HCT116 (cell line): Measurements from ENCODE around the gene FHOD3. TPM values are rescaled to one million over a fixed set of nuclear protein-coding genes. Genes with fewer than 3 reads are reported as not detected.

Experiments used
- ATAC-seq: fragments of 200-7000 bp; cut with Tn5 transposase; 2 replicates; pipeline ENCODE4 v1.9.1; 2020; ENCODE audit warnings: mild to moderate bottlenecking, moderate library complexity
- BruUV-seq: library from RNA; stranded (reverse); fragments of 400-500 nt; replicated peaks from 2 replicates; lab custom pipeline; 2021; lab: Mats Ljungman, UMichigan
- CTCF ChIA-PET: fragments of 300-600 bp; sonication (Branson Sonifier 250); formaldehyde crosslinking; loops from one replicate; lab custom pipeline; 2021; ENCODE audit warnings: antibody characterized with exemption; lab: Charles Lee
- POLR2A ChIA-PET: fragments of 300-600, 350-600 bp; sonication (Branson Sonifier 250); formaldehyde crosslinking; loops from one replicate; lab custom pipeline; 2021; ENCODE audit warnings: antibody characterized with exemption; lab: Charles Lee
- RAD21 ChIA-PET, 2 experiments: fragments of 300-600 bp; sonication (Branson Sonifier 250); formaldehyde crosslinking; loops; one replicate each; lab custom pipeline; 2023; ENCODE audit warnings: low total read pairs in 2 of 2; ENCODE audit not compliant: uncharacterized antibody in 2 of 2, unreplicated experiment in 2 of 2, low non-redundant PET in 1 of 2; lab: Charles Lee
- DNase-seq: peaks from one replicate; pipeline ENCODE4 v3.0.0-alpha.2; 2010; ENCODE audit warnings: low read depth, low spot score
- H2AFZ ChIP-seq: fragments of 200-600 bp; shearing (Covaris generic), sonication (generic); 2 replicates; pipeline ENCODE4 v1.6.1; 2017; ENCODE audit warnings: low read depth, mixed run types, mixed read lengths, antibody characterized with exemption, low read length; ENCODE audit not compliant: poor library complexity, severe bottlenecking
- H3K27ac ChIP-seq: 2 replicates; pipeline ENCODE4 v1.5.1; 2012; ENCODE audit warnings: low read depth, low read length
- H3K27me3 ChIP-seq: fragments of 200-600 bp; sonication (generic); 2 replicates; pipeline ENCODE4 v1.6.1; 2016; ENCODE audit warnings: mixed run types, low read length, mixed read lengths; ENCODE audit not compliant: insufficient read depth
- H3K36me3 ChIP-seq, 2 experiments: fragments of 200-500 bp in 1 of 2; fragments of 200-600 bp in 1 of 2; sonication (Bioruptor generic) in 1 of 2; sonication (generic) in 1 of 2; 2 replicates each; pipeline versions ENCODE4 v1.5.1 to v1.6.1; 2014 to 2016; ENCODE audit warnings: low read length in 2 of 2, inconsistent platforms in 1 of 2, mixed read lengths in 1 of 2, mixed run types in 1 of 2; ENCODE audit not compliant: insufficient read depth in 2 of 2, control insufficient read depth in 1 of 2
- H3K4me1 ChIP-seq, 2 experiments: fragments of 200-600 bp in 1 of 2; sonication (generic) in 1 of 2; 2 replicates each; pipeline versions ENCODE4 v1.5.1 to v1.6.1; 2012 to 2017; ENCODE audit warnings: low read length in 2 of 2, inconsistent platforms in 1 of 2, mild to moderate bottlenecking in 1 of 2, mixed read lengths in 1 of 2, mixed run types in 1 of 2, moderate library complexity in 1 of 2; ENCODE audit not compliant: insufficient read depth in 2 of 2, control insufficient read depth in 1 of 2
- H3K4me2 ChIP-seq: fragments of 200-600 bp; sonication (generic); 2 replicates; pipeline ENCODE4 v1.6.1; 2017; ENCODE audit warnings: mixed run types, low read length, mixed read lengths
- H3K4me3 ChIP-seq, 2 experiments: fragments of 200-600 bp in 1 of 2; sonication (generic) in 1 of 2; replicated peaks in 1 of 2; 2 replicates each; pipeline ENCODE4 v1.5.1; 2011 to 2016; ENCODE audit warnings: low read length in 2 of 2, control low read depth in 1 of 2, low read depth in 1 of 2, mild to moderate bottlenecking in 1 of 2, mixed read lengths in 1 of 2, mixed run types in 1 of 2
- H3K79me2 ChIP-seq: fragments of 200-600 bp; sonication (generic); 2 replicates; pipeline ENCODE4 v1.6.1; 2017; ENCODE audit warnings: mild to moderate bottlenecking, mixed run types, low read length, moderate library complexity, mixed read lengths; ENCODE audit not compliant: insufficient read depth
- H3K9ac ChIP-seq: fragments of 200-600 bp; sonication (generic); 2 replicates; pipeline ENCODE4 v1.6.1; 2016; ENCODE audit warnings: low read length, mixed read lengths
- H3K9me2 ChIP-seq: fragments of 200-600 bp; sonication (generic), shearing (Covaris generic); 2 replicates; pipeline ENCODE4 v1.6.1; 2017; ENCODE audit warnings: mixed run types, mild to moderate bottlenecking, moderate library complexity; ENCODE audit not compliant: insufficient read depth
- H3K9me3 ChIP-seq, 2 experiments: fragments of 200-500 bp in 1 of 2; fragments of 200-600 bp in 1 of 2; sonication (Bioruptor generic) in 1 of 2; sonication (generic) in 1 of 2; 2 replicates each; pipeline ENCODE4 v1.6.1; 2014 to 2017; ENCODE audit warnings: low read length in 2 of 2, mixed read lengths in 2 of 2, inconsistent platforms in 1 of 2, low read depth in 1 of 2, mild to moderate bottlenecking in 1 of 2, mixed run types in 1 of 2, moderate library complexity in 1 of 2; ENCODE audit not compliant: control insufficient read depth in 1 of 2, insufficient read depth in 1 of 2
- H4K20me1 ChIP-seq: fragments of 200-600 bp; sonication (generic), shearing (Covaris generic); 2 replicates; pipeline ENCODE4 v1.6.1; 2017; ENCODE audit warnings: mixed run types, mild to moderate bottlenecking, moderate library complexity; ENCODE audit not compliant: insufficient read depth
- CBX3 ChIP-seq: IDR thresholded peaks from 2 replicates; pipeline ENCODE4 v1.6.1; 2012; ENCODE audit warnings: low read depth
- CEBPB ChIP-seq: IDR thresholded peaks from 2 replicates; pipeline ENCODE4 v1.6.1; 2012; ENCODE audit warnings: low read depth
- EGR1 ChIP-seq: IDR thresholded peaks from 2 replicates; pipeline ENCODE4 v1.6.1; 2012; ENCODE audit warnings: low read depth
- ELF1 ChIP-seq: IDR thresholded peaks from 2 replicates; pipeline ENCODE4 v1.6.1; 2012; ENCODE audit warnings: low read depth, borderline replicate concordance
- EZH2 ChIP-seq: fragments of 200-600 bp; sonication (generic); IDR thresholded peaks from 2 replicates; pipeline ENCODE4 v1.6.1; 2017; ENCODE audit warnings: antibody characterized with exemption, mixed run types
- EZH2phosphoT487 ChIP-seq: fragments of 200-600 bp; IDR thresholded peaks from 2 replicates; pipeline ENCODE4 v1.6.1; 2018; ENCODE audit warnings: antibody characterized with exemption, borderline replicate concordance
- JUND ChIP-seq: IDR thresholded peaks from 2 replicates; pipeline ENCODE4 v1.6.1; 2012
- POLR2A ChIP-seq: IDR thresholded peaks from 2 replicates; pipeline ENCODE4 v1.7.0; 2011; ENCODE audit warnings: borderline replicate concordance; ENCODE audit not compliant: insufficient read depth, insufficient read length; ENCODE audit errors: extremely low read depth
- SIN3A ChIP-seq: IDR thresholded peaks from 2 replicates; pipeline ENCODE4 v1.6.1; 2012; ENCODE audit warnings: low read depth
- SRF ChIP-seq: IDR thresholded peaks from 2 replicates; pipeline ENCODE4 v1.6.1; 2012; ENCODE audit warnings: low read depth
- TCF7L2 ChIP-seq: IDR thresholded peaks from 2 replicates; pipeline ENCODE4 v1.7.0; 2011; ENCODE audit warnings: borderline replicate concordance, inconsistent platforms; ENCODE audit not compliant: insufficient read depth, insufficient read length; ENCODE audit errors: extremely low read depth
- YY1 ChIP-seq: IDR thresholded peaks from 2 replicates; pipeline ENCODE4 v1.6.1; 2011; ENCODE audit warnings: low read length, low read depth, moderate library complexity, mild to moderate bottlenecking; ENCODE audit not compliant: insufficient replicate concordance; ENCODE audit errors: extremely low read depth
- ZFX ChIP-seq: fragments of 450-650 bp; IDR thresholded peaks from 2 replicates; pipeline ENCODE4 v1.6.1; 2017
- ZNF274 ChIP-seq: fragments of 200-500 bp; sonication (Bioruptor generic); IDR thresholded peaks from 2 replicates; pipeline ENCODE4 v1.6.1; 2014; ENCODE audit warnings: mild to moderate bottlenecking, low read depth, low read length, inconsistent platforms
- intact Hi-C: fragments of 100-400 bp; cut with micrococcal nuclease; formaldehyde crosslinking; loops from 2 replicates; pipeline ENCODE4 v1.10.0; 2022
- total RNA-seq: library from RNA; stranded (reverse); gene quantifications from one replicate; pipeline ENCODE4 v1.2.1, GENCODE V29; 2021; ENCODE audit not compliant: unreplicated experiment
- TF ChIP-seq, protein P1 (sequence below): IDR thresholded peaks from 2 replicates; pipeline ENCODE4 v1.6.1; 2012
- TF ChIP-seq, protein P2 (sequence below): IDR thresholded peaks from 2 replicates; pipeline ENCODE4 v1.6.1; 2011; ENCODE audit warnings: mild to moderate bottlenecking, low read length, moderate library complexity; ENCODE audit not compliant: insufficient replicate concordance; ENCODE audit errors: extremely low read depth
- TF ChIP-seq, protein P3 (sequence below), 3 experiments: fragments of 200-600 bp in 1 of 3; sonication (generic) in 1 of 3; IDR thresholded peaks in 2 of 3; conservative IDR thresholded peaks in 1 of 3; 2 replicates each; pipeline ENCODE4 v1.5.1; 2012 to 2017; ENCODE audit warnings: low read depth in 2 of 3, low read length in 2 of 3, antibody characterized with exemption in 1 of 3, borderline replicate concordance in 1 of 3, control low read depth in 1 of 3, mild to moderate bottlenecking in 1 of 3, mixed read lengths in 1 of 3, mixed run types in 1 of 3, moderate library complexity in 1 of 3; ENCODE audit not compliant: insufficient read depth in 1 of 3
- TF ChIP-seq, protein P4 (sequence below): IDR thresholded peaks from 2 replicates; pipeline ENCODE4 v1.6.1; 2012; ENCODE audit warnings: low read depth
- TF ChIP-seq, protein P5 (sequence below): IDR thresholded peaks from 2 replicates; pipeline ENCODE4 v1.6.1; 2012

Gene FHOD3
- total RNA-seq, 1 experiment from 2014 or later = 4.0 TPM

DNA sequence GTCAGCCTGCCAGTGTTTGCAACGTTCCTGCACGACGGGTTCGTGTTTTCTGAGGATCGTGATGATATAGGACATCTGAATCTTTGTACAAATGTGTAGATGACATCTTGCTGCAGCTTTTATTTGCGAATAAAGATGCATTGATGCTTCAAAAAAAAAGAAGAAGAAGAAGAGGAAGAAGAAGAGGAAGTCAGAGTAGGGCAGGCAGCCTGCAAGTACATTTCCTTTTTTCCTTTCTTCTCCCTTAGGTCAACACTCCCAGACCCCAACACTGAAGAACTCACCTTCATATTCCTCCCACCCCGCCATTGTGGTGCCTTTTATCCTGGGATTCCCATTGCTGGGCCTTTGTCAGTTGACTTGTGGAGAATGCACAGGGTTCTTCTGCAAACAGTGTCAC, 91.5 kb downstream of the FHOD3 start:
- TF ChIP-seq SIN3A (no peak), EZH2phosphoT487 (no peak), TCF7L2 (no peak), EZH2 (no peak), JUND (no peak), ELF1 (no peak), ZFX (no peak), YY1 (no peak), CEBPB (no peak), SRF (no peak), ZNF274 (no peak), EGR1 (no peak), CBX3 (no peak), POLR2A (no peak)
- TF ChIP-seq, protein P1, sequence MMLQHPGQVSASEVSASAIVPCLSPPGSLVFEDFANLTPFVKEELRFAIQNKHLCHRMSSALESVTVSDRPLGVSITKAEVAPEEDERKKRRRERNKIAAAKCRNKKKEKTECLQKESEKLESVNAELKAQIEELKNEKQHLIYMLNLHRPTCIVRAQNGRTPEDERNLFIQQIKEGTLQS = no peak
- TF ChIP-seq, protein P2, sequence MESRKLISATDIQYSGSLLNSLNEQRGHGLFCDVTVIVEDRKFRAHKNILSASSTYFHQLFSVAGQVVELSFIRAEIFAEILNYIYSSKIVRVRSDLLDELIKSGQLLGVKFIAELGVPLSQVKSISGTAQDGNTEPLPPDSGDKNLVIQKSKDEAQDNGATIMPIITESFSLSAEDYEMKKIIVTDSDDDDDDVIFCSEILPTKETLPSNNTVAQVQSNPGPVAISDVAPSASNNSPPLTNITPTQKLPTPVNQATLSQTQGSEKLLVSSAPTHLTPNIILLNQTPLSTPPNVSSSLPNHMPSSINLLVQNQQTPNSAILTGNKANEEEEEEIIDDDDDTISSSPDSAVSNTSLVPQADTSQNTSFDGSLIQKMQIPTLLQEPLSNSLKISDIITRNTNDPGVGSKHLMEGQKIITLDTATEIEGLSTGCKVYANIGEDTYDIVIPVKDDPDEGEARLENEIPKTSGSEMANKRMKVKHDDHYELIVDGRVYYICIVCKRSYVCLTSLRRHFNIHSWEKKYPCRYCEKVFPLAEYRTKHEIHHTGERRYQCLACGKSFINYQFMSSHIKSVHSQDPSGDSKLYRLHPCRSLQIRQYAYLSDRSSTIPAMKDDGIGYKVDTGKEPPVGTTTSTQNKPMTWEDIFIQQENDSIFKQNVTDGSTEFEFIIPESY = no peak
- TF ChIP-seq, protein P3, sequence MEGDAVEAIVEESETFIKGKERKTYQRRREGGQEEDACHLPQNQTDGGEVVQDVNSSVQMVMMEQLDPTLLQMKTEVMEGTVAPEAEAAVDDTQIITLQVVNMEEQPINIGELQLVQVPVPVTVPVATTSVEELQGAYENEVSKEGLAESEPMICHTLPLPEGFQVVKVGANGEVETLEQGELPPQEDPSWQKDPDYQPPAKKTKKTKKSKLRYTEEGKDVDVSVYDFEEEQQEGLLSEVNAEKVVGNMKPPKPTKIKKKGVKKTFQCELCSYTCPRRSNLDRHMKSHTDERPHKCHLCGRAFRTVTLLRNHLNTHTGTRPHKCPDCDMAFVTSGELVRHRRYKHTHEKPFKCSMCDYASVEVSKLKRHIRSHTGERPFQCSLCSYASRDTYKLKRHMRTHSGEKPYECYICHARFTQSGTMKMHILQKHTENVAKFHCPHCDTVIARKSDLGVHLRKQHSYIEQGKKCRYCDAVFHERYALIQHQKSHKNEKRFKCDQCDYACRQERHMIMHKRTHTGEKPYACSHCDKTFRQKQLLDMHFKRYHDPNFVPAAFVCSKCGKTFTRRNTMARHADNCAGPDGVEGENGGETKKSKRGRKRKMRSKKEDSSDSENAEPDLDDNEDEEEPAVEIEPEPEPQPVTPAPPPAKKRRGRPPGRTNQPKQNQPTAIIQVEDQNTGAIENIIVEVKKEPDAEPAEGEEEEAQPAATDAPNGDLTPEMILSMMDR (IDR thresholded peaks at IDR 0.05 in 2 of 3, conservative IDR thresholded peaks at IDR 0.05 in 1 of 3; ENCODE audit: borderline replicate concordance in 1 of 3, insufficient read depth in 1 of 3, low read depth in 2 of 3, low read length in 2 of 3) = no peak
- TF ChIP-seq, protein P4, sequence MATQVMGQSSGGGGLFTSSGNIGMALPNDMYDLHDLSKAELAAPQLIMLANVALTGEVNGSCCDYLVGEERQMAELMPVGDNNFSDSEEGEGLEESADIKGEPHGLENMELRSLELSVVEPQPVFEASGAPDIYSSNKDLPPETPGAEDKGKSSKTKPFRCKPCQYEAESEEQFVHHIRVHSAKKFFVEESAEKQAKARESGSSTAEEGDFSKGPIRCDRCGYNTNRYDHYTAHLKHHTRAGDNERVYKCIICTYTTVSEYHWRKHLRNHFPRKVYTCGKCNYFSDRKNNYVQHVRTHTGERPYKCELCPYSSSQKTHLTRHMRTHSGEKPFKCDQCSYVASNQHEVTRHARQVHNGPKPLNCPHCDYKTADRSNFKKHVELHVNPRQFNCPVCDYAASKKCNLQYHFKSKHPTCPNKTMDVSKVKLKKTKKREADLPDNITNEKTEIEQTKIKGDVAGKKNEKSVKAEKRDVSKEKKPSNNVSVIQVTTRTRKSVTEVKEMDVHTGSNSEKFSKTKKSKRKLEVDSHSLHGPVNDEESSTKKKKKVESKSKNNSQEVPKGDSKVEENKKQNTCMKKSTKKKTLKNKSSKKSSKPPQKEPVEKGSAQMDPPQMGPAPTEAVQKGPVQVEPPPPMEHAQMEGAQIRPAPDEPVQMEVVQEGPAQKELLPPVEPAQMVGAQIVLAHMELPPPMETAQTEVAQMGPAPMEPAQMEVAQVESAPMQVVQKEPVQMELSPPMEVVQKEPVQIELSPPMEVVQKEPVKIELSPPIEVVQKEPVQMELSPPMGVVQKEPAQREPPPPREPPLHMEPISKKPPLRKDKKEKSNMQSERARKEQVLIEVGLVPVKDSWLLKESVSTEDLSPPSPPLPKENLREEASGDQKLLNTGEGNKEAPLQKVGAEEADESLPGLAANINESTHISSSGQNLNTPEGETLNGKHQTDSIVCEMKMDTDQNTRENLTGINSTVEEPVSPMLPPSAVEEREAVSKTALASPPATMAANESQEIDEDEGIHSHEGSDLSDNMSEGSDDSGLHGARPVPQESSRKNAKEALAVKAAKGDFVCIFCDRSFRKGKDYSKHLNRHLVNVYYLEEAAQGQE = no peak
- TF ChIP-seq, protein P5, sequence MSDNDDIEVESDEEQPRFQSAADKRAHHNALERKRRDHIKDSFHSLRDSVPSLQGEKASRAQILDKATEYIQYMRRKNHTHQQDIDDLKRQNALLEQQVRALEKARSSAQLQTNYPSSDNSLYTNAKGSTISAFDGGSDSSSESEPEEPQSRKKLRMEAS = no peak
- no peaks in the 10 kb centered on the region for H3K27me3 ChIP-seq

More for the DNA sequence above, 91.5 kb downstream of the FHOD3 start:
- Histone ChIP-seq H3K27ac (no peak overlapping the region), H2AFZ (no peak overlapping the region), H3K4me3 (no peak overlapping the region), H3K9ac (no peak overlapping the region), H3K9me3 (no peaks in the 10 kb centered on the region), H3K9me2 (no peaks in the 10 kb centered on the region), H3K4me1 (no peaks in the 10 kb centered on the region), H3K36me3 (no peaks in the 10 kb centered on the region; a peak in 1 of 4 replicates), H4K20me1 (no peaks in the 10 kb centered on the region), H3K79me2 (no peaks in the 10 kb centered on the region), H3K4me2 (no peak overlapping the region)
- CTCF ChIA-PET = no interaction called here
- RAD21 ChIA-PET = no interaction called here
- DNase-seq = no peak
- no peak for ATAC-seq
- BruUV-seq = no TSS peak
- intact Hi-C loops = no loop called here
- POLR2A ChIA-PET = no interaction called here
